ENCODE measurements around the gene LNX2.
A peak's percentile ranks its signal among the peaks of the same experiment; 100 is the strongest.
"Not testable (repeated sequence)": the region's sequence is repeated elsewhere in the genome, so short reads cannot be mapped to it uniquely, and the experiment has no call there.

LNX2 gene

DNA sequence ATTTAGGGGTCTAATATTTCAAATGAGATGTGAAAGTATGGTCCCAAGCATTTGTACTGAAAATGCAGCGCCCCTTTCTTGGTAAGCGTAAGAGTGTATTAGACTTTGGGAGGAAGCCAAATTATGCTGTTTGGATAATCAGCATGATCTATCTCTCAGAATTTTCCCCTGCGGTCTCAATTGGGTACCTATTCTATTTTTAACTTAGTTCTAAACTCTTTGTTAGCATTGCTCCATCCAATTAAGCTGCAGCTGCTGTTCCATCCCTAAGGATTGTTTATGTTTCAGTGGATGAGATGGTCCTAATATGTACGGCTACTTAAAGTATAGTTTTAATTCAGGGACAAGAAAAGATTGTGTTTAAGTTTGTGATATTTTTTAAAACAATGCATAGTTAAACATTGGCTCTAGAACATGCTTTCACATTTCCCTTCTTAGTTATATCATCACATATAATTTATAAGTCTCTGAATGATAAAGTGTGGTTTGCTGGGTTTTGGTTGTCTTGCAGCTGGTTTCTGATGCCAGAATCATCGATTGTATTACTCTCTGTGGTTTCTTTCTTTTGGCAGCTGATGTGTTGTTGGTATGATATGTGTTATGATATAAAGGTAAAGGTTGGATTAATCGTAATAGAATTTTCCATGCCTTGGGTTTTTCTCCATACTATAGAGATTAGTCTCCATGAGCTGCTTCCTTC is 16.4 kb upstream of the LNX2 start:
- no peak for DNase-seq

DNA sequence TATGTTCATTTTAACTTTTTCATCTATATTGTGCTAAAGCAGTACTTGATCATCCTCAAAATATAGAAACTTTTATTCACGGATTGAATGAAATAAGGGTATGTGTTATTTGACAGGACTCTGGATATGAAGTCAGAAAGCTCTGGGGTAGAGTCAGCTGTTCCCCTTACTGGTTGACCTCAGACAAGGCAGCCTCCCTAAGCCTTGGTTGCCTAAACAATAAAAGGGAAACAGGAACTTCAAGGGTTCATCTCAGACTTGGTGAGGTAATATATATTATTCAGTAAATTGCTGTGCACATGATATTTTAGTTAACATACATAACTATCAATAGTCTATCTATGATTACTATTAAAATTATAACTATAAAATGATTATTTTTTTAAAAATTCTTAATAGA is 14.9 kb upstream of the LNX2 start:
- no peak for DNase-seq

DNA sequence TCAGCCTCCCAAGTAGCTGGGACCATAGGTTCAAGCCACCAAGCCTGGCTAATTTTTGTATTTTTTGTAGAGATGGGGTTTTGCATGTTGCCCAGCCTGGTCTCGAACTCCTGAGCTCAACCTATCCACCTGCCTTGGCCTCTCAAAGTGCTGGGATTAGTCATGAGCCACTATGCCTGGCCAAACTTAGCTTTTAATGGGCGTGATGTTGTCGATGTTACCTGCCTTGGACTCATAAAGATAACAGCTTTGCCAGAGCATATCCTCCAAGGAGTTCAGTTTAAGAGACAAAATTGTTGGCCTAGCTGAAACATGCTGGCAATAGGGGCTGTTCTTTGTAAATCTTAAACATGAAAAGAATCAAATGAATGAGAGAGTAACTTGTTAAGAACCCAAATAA is 14.5 kb upstream of the LNX2 start:
- no peak for DNase-seq

DNA sequence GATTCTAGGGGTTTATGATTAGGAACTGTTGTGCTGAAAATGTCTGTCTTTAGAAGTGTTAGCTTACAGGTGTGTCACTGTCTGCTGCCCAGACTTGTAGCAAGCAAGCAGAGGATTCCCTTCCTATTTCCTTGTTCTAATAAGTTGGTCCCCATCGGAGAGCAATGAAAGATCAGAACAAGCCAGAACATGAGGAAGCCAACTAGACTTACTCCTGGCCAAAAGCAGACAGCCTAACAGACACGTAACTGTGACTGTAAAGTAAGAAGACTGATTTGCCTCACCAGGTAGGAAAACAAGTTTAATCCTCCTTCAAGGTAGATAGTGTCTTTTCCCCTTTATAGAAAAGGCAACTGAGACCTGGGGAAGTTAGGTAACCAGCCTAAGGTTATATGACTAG is 13.9 kb upstream of the LNX2 start:
- DNase-seq = no peak

DNA sequence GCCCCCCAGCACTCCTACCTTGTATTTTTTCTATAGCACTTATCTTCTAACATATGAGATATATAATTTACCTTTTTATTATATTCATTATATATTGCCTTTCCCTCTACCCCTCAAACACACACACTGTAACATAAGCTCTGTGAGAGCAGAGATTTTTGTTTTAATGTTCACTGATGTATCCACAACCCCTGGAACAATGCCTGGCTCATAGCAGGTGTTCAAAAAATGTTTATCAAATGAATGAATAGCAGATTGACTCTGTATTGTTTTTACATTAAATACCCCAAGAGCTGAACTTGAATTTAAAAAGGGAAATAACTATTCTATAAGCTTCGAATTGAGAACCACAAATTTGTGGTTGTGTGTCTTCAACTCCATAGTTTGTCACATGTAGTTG is 12.3 kb upstream of the LNX2 start:
- no peak for DNase-seq

DNA sequence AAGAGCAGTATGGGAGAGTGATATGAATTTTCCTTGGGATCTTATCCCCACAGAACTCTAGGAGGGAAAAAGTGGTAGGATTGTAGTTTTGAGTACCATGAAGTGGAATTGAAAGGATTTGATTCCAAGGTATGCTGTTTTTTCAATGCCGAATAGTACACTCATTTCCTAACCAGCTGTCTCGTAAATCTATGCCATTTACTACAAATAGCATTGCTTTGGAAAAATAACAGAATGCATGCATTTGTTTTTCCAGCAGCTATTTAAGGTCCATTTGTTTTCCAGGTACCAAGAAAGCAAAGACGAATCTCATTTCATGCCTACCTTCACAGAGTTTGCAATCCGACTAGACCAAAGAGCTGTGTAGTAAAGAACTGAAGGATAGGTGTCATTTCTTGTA is 11.9 kb upstream of the LNX2 start:
- DNase-seq = no peak

DNA sequence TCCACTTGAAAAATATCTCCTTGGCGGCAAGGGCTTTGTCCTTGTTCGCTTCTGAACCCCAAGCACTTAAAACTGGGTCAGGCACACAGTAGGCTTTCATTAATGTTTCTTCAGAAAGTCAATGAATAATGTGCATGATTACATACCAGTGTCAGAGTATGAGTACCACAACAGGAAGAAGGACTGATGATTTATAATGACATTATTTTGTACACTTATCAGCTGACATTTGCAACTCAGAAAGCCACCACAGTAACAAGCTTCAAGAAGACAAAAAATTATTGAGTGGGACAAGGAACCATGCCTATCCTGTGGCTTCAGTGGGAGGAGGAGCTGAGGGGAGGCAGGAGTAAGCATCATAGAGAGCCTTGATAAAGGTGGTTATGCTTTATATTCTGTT is 11.3 kb upstream of the LNX2 start:
- no peak for DNase-seq

DNA sequence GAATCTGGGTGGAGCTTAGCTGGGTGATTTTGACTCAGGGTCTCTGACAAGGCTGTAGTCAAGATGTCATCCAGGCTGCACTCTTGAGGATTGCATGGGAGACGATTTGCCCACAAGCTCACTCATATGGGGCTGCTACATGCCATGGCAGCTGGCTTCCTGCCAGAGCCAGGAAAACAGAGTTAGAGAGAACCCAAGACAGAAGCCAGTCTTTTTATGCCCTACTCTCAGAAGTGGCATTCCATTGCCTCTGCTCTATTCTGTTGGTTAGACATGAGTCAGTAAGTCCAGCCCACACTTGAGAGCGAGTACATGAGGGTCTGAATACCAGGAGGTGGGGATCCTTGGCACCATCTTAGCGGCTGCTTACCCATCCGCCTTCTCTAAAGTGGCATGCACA is 10.8 kb upstream of the LNX2 start:
- DNase-seq = no peak

DNA sequence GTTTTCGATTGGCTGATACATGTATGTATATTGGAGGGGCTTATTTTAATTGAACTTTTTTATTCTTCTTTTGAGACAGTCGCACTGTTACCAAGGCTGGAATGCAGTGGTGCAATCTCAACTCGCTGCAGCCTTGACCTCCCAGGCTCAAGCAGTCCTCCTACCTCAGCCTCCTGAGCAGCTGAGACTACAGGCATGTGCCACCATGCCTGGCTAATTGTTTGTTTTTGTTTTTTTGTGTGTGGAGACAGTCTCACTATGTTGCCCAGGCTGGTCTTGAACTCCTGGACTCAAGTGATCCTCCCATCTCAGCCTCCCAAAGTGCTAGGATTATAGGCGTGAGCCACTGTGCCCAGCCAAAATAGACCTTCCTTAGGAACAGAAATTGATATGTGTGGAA is 8.4 kb upstream of the LNX2 start:
- DNase-seq = not testable (repeated sequence)

DNA sequence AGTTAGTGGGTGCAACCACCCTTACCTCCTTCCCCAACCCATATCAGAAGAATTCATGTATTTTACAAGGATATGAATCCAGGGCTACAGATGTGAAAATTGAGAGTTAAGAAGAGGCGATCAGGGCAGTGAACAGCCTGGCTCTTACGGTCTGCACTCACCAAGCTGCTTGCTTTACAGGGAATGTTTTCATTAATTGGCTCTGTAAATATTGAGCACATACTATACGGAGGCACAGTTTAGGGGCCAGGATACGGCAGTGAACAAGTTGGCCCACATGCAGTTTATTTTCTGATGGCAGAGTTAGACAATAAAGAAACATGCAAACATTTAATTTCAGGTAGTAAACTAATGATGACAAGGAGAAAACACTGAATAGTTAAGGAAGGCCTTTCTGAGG is 7.8 kb upstream of the LNX2 start:
- no peak for DNase-seq

DNA sequence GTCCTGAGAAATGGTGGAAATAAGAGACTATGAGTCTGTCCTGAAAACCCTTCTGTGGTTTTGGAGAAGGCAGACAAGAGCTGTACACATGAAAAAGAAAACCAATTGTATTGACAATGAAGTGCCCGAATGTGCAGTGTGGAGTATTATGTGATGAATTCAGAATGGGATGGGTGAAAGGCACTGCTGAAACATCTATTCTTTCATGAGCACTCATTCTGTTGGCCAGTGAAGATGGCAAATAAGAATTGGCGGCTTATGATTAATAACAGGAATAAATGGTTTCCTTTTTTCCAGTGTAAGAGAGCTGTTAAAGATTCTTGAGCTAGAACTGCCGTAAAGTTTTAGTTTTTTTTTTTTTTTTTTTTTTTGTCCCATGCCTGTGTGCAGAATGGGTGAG is 7.1 kb upstream of the LNX2 start:
- DNase-seq = no peak

DNA sequence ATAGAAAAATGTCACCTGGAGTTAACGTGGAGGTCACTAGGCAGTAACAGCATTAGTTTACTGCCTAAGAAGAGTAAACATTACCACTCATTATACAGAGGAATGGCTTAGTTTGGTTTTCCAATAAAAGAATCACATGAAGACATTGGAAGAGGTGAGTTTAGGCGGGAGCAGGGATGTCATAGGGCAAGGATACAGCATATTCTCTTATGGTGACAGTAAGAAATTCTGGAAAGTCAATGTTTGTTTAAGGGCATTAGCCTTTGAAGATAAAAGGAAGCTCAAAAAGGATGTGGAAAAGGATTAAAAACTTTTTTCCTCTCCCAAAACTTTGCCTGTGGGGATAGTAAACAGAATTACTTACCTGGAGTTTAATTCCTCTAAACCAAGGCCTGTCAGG is 5.5 kb upstream of the LNX2 start:
- DNase-seq = no peak

DNA sequence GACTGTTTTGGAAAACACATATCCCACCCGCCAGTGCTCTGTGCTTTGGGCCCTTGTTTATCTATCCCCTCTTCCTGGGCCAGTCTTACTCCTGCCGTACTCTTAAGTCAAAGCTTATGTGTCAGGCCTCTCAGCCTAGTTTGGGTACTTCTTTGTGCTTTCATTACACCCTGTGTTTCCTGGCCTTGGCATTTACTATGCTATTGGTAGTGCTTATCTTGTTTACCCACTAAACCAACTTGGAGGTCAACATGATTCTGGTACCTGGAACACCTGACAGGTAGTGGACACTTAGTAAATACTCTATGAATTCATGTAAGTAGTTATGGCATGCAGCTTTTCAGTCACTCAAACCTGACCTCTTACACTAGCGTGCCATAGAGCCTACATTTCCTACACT is 3.7 kb upstream of the LNX2 start:
- DNase-seq = no peak

DNA sequence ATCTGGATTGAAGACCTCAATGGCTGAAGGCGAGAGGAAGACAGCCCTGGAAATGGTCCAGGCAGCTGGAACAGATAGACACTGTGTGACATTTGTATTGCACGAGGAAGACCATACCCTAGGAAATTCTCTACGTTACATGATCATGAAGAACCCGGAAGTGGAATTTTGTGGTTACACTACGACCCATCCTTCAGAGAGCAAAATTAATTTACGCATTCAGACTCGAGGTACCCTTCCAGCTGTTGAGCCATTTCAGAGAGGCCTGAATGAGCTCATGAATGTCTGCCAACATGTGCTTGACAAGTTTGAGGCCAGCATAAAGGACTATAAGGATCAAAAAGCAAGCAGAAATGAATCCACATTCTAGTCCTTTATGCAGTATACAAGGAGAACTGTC is 2.6 kb upstream of the LNX2 start:
- DNase-seq = no peak

DNA sequence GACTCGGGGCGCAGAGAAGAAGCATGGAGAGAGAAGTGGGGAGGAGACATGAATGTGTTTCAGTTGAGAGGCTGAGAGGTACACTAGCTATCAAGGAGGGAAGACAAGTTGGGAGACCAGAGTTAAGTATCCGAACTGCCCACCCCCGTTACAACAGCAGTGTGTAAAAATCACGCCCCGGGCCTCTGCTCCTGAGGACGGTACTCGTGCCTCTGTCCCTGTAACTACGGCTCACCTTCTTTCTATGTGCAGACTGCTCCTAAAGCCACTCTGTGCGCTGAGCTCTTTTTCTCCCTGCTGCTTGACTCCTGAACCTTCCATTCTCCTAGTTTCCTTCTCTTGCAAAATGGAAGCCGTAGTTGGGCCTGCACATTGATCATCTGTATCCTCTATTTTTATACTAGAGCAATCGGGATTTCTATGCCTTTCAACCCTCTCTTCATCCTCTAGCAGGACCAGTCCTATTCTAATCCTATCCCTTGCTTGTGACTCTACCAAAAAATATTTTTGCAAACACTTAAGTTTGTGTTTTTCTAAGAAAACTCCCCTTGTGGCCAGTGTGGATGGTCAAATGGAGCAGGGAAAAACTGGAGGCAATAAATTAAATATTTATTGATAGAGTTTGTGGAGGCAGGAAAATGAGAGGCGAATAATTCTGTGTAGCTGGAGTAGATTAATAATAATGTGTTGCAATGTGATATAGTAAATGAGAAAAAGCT is 1.9 kb upstream of the LNX2 start:
- DNase-seq = no peak

DNA sequence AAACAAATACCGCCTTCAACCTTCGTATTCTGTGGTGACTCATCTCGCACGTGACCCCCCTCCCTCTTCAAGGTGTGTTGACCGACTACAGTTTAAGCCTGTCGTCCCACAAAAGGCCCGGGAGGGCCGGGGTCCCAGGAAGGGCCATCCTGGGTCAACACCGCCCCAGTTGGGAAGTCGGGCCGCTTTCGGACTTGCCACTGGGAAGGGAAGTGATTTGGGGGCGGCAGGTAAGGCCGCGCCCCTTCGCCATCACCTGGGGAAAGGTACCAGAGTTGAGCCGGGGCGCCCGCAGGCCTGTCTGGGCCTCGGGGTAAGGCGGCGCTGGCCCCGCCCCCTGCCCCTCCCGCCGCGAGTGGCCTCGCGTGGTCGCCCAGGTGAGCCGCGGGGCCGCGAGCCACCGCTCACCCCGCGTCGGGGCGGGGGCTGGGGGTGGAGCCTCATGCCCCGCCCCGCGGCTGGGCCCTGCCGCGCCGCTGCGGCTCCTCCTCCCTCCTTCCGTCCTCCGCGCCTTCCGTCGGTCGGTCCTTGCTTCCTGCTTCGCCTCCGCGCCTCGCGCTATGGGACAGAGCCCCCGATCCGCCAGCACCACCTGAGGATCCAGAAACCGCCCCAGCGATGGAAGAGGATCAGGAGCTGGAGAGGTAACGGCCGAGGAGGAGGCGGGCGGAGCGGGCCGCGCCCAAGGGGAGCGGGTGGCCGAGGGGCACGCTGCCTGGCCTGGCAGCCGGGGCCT is 1.2 kb upstream of the LNX2 start, which contains the start of gene POLR1D:
Gene POLR1D (plus strand): TSS at position 527 of the 736 bp plus-strand sequence. CDS start 92 bp downstream, at position 619.
- DNase-seq = peak; percentile 90

DNA sequence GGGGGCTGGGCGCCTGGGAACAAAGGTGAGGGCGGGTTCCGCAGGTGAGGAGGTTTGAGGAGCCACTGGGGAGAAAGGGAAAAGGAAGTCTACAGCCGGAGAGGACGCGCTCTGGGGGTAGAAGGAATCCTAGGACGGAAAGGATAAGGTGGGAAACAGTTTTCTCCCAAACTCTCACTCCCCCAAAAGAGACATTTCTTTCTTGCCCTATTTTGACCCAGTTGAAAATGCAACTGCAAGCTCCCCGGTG is 712 bp upstream of the LNX2 start:
- no peak for DNase-seq

DNA sequence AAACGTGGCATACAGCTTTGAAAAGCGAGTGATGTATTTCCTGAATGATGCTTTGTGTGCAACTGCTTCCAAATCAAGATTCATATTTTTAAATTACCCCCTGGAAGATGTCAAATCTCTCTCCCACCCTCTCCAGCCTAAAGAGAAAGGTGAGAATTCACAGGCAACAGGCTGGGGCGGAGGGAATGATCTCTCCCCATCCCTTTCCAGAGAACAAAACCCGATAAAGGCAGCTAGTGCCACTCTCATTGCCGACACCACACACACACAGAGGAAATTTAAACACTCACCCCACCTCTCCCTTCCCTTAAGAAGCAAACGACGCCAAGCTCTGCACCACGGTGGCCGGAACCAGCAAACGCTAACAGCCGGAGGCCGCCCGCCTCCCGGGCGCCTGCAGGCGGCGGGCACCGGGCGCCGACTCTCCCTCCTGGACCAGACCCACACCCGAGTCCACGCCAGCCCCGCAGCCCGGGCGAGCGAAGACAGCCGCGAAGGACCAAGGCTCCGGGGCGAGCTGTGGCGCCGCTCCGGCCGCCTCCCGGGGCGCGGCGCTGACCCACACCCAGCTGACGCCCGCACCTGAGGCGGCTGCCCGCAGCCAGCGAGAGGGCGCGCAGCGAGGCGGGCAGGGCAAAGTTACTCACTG is 477 bp downstream of the LNX2 start:
- DNase-seq = peak; percentile 34

DNA sequence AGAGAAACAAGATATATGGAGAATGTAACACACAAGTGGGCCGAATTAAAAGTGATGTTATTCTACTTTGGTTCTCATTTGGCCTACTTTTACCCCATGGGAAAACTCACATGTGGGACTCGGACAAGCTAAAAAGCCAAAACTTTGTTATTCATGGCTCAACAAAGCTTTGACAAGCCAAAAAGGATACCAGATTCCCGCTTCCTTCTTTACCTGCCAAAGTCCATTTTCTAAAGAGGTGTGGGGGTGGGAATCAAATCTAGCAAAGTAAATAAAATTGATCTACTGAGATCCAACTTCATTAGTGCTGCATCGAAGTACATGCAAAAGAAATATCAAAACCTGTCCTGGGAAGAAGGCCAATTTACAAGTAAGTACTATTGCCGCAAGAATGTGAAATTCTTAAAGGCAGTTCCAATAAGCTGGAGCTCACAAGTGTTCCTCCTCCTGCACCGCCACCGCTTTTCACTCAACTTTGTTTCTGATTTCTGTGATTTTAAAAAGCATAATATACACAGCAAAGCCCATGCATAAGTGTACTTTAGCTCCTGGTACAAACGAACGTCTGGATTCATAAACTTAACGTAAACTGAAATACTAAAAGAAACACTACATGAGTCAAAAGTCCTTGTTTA is 1.1 kb downstream of the LNX2 start:
- DNase-seq = no peak

DNA sequence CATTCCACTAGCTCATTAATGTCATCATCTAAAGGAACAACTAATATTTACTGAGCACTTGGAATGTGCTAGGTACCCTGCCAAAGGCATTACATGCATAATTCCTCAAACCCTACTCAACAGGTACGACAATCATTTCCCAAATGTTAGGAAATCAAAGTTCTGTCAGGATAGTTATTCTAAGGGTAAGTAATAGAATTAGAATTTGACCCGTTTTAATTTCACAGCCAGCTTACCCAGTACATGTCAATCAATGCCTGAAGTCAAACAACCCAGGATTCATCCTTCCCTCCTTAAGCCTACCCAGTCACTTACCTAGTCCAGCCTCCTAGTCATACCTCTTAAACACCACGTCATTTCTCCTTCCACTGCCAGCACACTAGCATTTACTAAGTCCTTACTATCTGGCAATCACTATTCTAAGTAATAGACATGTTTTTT is 2.4 kb downstream of the LNX2 start:
- no peak for DNase-seq

DNA sequence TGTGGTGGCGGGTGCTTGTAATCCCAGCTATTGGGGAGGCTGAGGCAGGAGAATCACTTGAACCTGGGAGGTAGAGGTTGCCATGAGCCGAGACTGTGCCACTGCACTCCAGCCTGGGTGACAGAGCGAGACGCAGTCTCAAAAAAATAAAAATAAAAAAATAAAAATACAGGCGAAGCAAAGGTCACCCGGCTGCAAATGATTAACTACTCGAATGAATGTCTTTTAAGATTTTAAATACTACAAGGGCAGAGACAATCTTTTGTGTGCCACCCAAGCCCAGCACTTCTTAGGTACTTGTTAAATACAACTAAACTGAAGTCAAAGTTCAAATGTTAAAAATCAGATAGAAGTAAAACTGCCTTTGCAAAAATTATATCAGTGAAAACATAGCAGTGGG is 6.7 kb downstream of the LNX2 start:
- DNase-seq = no peak

DNA sequence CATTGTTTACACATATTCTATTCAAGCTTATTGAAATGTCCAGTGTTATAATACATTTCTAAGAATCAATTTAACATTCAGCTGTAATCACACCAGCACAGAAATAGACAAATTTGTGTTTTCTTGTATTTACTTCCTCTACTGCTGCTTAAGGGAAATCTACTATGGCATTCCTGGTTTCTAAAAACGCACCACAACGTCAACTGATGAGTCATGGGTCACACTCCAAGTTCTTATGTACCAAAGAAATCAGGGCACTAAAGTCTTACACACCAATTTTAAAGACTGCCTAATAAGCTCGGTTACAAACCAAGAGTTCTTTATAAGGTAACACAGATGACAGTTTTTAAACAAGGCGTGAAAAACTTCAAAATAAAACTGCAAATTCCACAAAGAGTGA is 13.2 kb downstream of the LNX2 start:
- DNase-seq = no peak

DNA sequence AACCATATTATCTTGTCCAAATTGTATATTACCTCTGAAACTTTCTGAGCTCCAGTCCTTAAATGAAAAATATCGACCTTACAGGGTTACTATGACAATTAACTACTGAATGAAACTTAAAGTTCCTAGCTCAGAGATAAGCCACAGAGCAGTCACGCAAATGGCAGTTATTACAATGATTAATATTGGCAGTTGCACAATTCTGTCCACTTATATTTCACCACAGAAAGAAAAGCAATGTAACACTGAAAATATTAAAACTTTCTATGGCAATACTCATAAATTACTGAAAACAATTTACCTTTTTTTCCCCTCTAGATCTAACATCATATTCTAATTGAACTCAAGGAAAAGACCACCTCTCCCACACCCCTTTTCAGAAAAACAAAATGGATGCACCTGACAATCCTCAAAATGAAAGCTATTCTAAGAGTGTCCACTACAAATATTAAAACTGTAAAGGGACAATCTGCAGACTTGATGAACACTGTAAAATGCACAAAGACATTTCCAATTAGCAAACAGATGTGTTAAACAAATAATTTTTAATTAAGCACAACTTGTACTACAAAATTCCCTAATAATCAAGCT is 14.6 kb downstream of the LNX2 start:
- no peak for DNase-seq

Data from CD4-positive, alpha-beta T cell treated with Interleukin-4 for 4 hours (primary cell).